ENCODE measurements around the gene RUNX3.

RUNX3 gene

DNA sequence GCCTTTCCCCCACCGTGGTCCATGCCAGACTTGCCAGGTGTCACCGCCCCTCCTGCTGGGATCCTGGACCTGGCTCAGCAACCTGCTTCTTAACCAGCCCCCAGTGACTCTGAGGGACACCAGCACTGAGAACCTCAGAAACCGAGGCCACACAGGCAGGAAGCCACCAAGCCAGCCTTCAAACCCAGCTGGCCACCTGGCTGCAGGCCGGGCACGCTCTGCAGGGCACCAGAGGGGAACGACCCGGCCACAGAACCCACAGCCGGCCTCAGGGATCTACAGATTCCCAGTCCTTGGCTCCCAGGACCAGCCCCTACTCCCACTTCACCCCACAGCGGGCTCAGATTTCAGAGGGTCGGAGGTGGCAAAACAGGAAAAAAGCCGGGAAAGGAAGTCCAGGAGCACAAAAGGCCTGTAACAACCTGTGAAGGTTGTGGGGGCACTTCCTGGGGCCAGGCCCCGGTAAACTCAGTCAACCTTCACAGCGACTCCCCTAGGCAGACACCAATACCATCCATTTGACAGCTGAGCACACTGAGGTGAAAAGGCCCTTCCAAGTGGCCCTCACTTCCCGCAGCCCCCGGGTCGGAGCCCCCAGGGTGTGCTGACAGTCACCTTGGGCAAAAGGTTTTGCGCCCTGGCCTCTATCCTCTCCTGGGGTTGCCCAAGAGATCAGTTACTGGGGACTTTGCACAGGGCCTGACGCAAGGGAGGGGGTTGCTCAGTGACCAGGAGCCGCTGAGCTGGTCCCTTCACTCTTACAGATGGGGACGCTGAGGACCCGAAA lies 14.1 kb downstream of the RUNX3 start:
- TF ChIP-seq, protein P1, sequence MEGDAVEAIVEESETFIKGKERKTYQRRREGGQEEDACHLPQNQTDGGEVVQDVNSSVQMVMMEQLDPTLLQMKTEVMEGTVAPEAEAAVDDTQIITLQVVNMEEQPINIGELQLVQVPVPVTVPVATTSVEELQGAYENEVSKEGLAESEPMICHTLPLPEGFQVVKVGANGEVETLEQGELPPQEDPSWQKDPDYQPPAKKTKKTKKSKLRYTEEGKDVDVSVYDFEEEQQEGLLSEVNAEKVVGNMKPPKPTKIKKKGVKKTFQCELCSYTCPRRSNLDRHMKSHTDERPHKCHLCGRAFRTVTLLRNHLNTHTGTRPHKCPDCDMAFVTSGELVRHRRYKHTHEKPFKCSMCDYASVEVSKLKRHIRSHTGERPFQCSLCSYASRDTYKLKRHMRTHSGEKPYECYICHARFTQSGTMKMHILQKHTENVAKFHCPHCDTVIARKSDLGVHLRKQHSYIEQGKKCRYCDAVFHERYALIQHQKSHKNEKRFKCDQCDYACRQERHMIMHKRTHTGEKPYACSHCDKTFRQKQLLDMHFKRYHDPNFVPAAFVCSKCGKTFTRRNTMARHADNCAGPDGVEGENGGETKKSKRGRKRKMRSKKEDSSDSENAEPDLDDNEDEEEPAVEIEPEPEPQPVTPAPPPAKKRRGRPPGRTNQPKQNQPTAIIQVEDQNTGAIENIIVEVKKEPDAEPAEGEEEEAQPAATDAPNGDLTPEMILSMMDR (IDR thresholded peaks at IDR 0.05; ENCODE audit: borderline replicate concordance, insufficient read depth, low read depth, low read length), result no peak
- H3K4me3 ChIP-seq (ENCODE audit: low read depth, low read length), result no peak overlapping the region

DNA sequence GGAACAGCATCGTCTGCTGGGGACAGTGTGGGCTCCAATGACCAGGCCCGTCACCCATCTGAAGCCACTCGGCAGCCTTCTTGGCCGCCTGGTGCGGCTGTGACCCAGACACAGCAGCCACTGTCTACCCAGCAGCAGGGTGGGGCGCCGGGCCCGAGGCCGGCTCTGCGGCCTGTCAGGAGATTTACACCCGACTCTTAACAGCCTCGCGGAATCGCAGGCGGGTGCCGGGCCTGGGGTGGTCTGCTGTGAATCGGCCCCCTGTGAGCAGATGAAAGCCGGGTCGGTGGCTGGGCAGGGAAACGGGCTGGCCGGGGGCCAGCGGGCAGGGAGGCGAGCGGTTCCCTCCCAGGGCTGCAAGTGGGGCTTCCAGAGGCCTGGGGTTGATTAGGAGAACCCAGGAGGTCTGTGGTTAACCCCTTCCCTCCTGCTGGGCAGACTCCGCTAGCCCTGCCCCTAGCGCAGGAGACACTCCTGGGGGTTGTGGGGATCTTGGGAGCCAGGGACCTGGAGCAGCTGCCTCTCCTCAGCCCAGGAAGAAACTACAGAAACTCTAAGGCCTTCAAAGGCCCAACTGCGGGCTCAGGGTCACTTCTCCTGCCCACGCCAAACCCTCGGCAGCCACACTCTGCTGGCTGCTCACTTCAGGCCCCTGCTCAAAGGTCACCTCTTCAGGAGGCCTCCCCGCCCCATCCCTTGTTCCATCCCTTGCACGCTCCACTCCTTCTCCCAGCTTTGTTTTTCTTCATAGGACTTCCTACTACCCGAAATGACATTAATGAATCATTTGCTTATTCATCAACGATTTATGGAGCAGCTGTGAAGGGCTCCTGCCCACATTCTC lies 15.6 kb downstream of the RUNX3 start:
- TF ChIP-seq, protein P1 (IDR thresholded peaks at IDR 0.05; ENCODE audit: borderline replicate concordance, insufficient read depth, low read depth, low read length), result no peak
- no peak overlapping the region for H3K4me3 ChIP-seq (ENCODE audit: low read depth, low read length)

DNA sequence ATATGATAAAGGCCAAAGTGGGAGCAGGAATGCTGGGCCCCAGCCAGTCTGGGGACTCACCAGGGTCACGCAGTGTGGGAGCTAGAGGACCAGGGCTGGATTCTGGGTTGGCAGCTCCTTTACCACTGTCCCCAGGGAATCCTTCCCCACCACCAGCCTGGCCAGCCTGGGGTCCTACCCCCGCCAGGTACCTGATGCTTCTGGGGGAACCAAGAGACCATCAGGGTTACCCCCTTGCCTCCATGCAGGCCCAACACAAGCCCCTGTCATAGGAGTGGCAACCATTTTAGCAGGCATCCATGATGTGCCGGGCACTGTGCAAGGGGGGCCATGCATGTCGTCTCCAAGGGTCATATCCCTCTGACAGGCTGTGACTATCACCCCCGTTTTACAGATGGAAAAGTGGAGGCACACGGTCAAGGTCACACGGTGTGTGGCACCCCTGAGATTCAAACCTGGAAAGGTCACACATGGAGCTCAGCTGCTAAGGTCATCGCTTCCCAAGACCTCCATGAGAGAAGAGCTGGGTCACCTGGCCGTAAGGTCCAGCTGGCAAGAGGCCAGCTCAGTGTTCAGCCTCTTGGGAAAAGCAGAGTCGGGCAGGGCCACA lies 16.4 kb downstream of the RUNX3 start:
- TF ChIP-seq, protein P1 (IDR thresholded peaks at IDR 0.05; ENCODE audit: borderline replicate concordance, insufficient read depth, low read depth, low read length), result no peak
- H3K4me3 ChIP-seq (ENCODE audit: low read depth, low read length), result no peak overlapping the region

DNA sequence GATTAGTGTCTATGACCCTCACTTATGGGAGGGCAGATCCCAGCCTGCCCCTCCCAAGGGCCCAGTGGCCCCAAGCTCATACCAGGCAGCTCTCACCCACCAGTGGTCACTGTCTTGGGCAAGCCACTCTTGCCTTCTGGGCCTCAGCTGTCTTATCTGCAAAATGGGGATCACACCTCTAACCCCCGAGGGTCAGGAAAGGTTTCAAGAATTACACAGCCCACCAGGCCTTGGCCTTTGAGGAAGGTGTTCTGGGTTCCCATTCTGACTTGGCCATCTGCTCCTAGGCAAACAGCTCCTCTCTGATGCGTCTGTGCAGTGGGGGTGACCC lies 16.8 kb downstream of the RUNX3 start:
- no peak overlapping the region for H3K4me3 ChIP-seq (ENCODE audit: low read depth, low read length)
- TF ChIP-seq, protein P1 (IDR thresholded peaks at IDR 0.05; ENCODE audit: borderline replicate concordance, insufficient read depth, low read depth, low read length), result no peak

DNA sequence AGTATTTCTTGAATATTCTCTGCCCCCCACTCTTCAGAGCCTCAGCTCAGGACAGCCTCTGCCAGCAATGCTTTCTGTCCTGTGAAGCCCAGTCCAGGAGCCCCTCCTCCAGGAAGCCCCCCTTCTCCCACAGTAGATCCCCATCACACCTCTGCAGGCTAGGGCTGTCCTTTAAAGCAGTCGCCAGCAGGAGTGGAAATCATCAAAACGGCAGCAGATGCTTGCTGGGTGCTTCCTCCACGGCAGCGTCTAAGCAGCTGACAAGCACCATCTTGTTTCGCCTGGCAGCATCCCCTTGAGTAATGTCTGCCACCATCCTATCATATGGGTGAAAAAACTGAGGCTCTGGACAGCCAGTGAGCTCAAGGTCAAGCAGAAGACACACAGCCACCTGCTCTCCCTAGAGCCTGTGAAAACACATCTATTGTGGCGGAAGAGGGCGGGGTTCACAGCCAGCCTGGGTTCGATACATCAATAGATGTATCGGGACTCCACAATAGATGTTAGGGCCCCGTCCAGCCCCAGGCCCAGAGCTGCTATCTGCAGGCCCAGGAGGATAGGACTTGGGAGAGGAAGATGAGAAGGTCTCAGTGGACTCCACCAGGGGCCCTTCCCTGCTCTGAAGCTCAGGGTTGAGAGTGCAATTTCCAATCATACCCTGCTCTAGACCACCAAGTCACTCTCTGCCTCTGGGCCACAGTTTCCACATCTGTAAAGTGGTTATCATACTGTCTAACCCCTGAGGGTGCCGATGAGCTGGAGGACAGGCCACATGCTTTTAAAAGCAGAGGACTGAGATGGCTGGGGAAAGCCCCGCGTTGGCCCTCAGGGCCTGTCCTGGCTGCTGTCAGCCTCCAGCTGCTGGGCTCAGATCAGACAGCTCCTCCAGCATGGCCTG lies 17.5 kb downstream of the RUNX3 start:
- TF ChIP-seq, protein P1 (IDR thresholded peaks at IDR 0.05; ENCODE audit: borderline replicate concordance, insufficient read depth, low read depth, low read length), result no peak
- no peak overlapping the region for H3K4me3 ChIP-seq (ENCODE audit: low read depth, low read length)

DNA sequence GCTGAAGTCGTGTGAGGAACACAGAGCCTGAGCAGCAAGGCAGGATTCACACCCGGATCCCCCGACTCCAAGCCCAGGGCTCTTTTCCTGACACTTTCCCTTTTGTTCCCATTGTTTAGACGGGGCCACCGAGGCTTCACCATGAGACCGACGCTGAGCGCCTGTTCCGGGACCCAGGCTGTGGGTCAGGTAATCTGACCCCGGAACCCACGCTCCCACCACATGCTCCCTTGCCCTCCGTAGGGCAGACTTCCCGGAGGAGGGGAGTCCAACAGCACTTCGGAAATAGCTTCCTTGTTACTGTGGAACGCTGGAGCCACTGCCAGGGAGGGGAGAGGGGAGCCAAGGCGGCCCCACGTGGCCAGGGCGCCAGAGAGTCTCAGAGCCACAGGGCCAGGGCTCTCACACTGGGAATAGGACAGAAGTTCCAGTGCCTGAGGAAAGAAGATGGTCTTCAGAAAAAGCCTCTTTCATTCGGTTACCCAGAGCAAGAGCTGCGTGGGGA lies 18.4 kb downstream of the RUNX3 start:
- TF ChIP-seq, protein P1 (IDR thresholded peaks at IDR 0.05; ENCODE audit: borderline replicate concordance, insufficient read depth, low read depth, low read length), result no peak
- H3K4me3 ChIP-seq (ENCODE audit: low read depth, low read length), result no peak overlapping the region
